Calu3 (cell line): ENCODE results near the gene LBX2. TPM values are rescaled to one million over a fixed set of nuclear protein-coding genes. Genes with fewer than 3 reads are reported as not detected.

Experiments
- BruUV-seq: library from RNA; stranded (reverse); fragments of 400-500 nt; replicated peaks from 2 replicates; lab custom pipeline; 2021; lab: Mats Ljungman, UMichigan
- CTCF ChIA-PET: fragments of 300-600 bp; sonication (Branson Sonifier 250); formaldehyde crosslinking; loops from one replicate; lab custom pipeline; 2022; ENCODE audit warnings: antibody characterized with exemption; lab: Charles Lee
- DNase-seq: peaks from one replicate; pipeline ENCODE4 v3.0.0; 2022
- H3K27ac Mint-ChIP-seq: one replicate; pipeline ENCODE4 v1.8.0; 2022; ENCODE audit warnings: mixed read lengths; ENCODE audit not compliant: unreplicated experiment
- H3K27me3 Mint-ChIP-seq: one replicate; pipeline ENCODE4 v1.8.0; 2022; ENCODE audit warnings: mixed read lengths; ENCODE audit not compliant: unreplicated experiment
- H3K36me3 Mint-ChIP-seq: one replicate; pipeline ENCODE4 v1.8.0; 2022; ENCODE audit warnings: mild to moderate bottlenecking, moderate library complexity, mixed read lengths; ENCODE audit not compliant: insufficient read depth, unreplicated experiment
- H3K4me1 Mint-ChIP-seq: one replicate; pipeline ENCODE4 v1.8.0; 2022; ENCODE audit warnings: mild to moderate bottlenecking, low read depth, mixed read lengths; ENCODE audit not compliant: unreplicated experiment
- H3K4me3 Mint-ChIP-seq: one replicate; pipeline ENCODE4 v1.8.0; 2022; ENCODE audit warnings: mild to moderate bottlenecking, low read depth, moderate library complexity, mixed read lengths; ENCODE audit not compliant: unreplicated experiment
- H3K9me3 Mint-ChIP-seq: one replicate; pipeline ENCODE4 v1.8.0; 2022; ENCODE audit warnings: low read depth, mixed read lengths; ENCODE audit not compliant: unreplicated experiment
- CTCF ChIP-seq: fragments of 200-600 bp; IDR thresholded peaks from one replicate; pipeline ENCODE4 v1.8.0; 2022; ENCODE audit warnings: antibody characterized with exemption; ENCODE audit not compliant: unreplicated experiment
- intact Hi-C: fragments of 100-400 bp; cut with micrococcal nuclease; formaldehyde crosslinking; loops from one replicate; pipeline ENCODE4 v1.10.0; 2022; ENCODE audit not compliant: unreplicated experiment
- total RNA-seq: library from RNA; stranded (reverse); gene quantifications from 2 replicates; pipeline ENCODE4 v1.2.3, GENCODE V29; 2022

The LBX2 gene
- total RNA-seq, 1 experiment from 2014 or later, result 3.5 TPM

- no peaks in the 10 kb centered on the region for H3K27me3 Mint-ChIP-seq
- intact Hi-C loops, result loop anchor here (1.0 kb wide), 3 partner anchors 42 to 104 kb away; partner anchors contain the start of gene RTKN
- peak within 1 kb of the TSS; percentile 85 for H3K4me3 Mint-ChIP-seq
- H3K9me3 Mint-ChIP-seq, result no peaks in the 10 kb centered on the region
- CTCF ChIA-PET, result interaction anchor here (0.6 to 1.9 kb wide), 10 partner anchors 17 to 326 kb away, joined by 3 to 11 read pairs (median 4); partner anchors contain the start of genes AUP1, HTRA2, PCGF1 and WBP1
- peaks cover 24% of the 10 kb centered on the region for H3K4me1 Mint-ChIP-seq
- BruUV-seq, result TSS peak; percentile 82
- H3K27ac Mint-ChIP-seq, result peak within 1 kb of the TSS; percentile 68
- H3K36me3 Mint-ChIP-seq, result peaks cover 60% of the 10 kb centered on the region
- peak; percentile 94 for DNase-seq
- TF ChIP-seq CTCF, result peak; percentile 79
Measured at GRCh38 chr2:74482801-74483674, 16.4 kb downstream of the LBX2 start, which contains the start of the genes CCDC142 and TTC31. Gene CCDC142 (minus strand): TSS chr2:74482998. CDS start chr2:74482837, 161 bp downstream. Gene TTC31 (plus strand): TSS chr2:74483081. CDS start chr2:74483096, 15 bp downstream.

- Mint-ChIP-seq H3K9me3 (no peaks in the 10 kb centered on the region), H3K27me3 (no peaks in the 10 kb centered on the region), H3K4me1 (peaks cover 24% of the 10 kb centered on the region), H3K4me3 (peak overlapping the region; percentile 85), H3K36me3 (peaks cover 60% of the 10 kb centered on the region), H3K27ac (peak overlapping the region; percentile 68)
- CTCF ChIA-PET, result interaction anchor here (0.6 to 1.9 kb wide), 9 partner anchors 9 to 327 kb away, joined by 3 to 11 read pairs (median 5); partner anchors contain the start of genes AUP1, HTRA2, MRPL53 and PCGF1
- DNase-seq, result peak; percentile 50
- intact Hi-C loops, result no loop called here
- BruUV-seq, result no TSS peak
- TF ChIP-seq CTCF, result no peak
Measured at GRCh38 chr2:74481961-74482800, 17.2 kb downstream of the LBX2 start.

- H3K36me3 Mint-ChIP-seq, result peaks cover 55% of the 10 kb centered on the region
- H3K4me1 Mint-ChIP-seq, result peaks cover 16% of the 10 kb centered on the region
- H3K4me3 Mint-ChIP-seq, result peak overlapping the region; percentile 85
- no TSS peak for BruUV-seq
- no peak overlapping the region for H3K27ac Mint-ChIP-seq
- CTCF ChIA-PET, result interaction anchor here (1.2 to 1.6 kb wide), 2 partner anchors 9 to 41 kb away, joined by 5 to 6 read pairs; partner anchors contain the start of gene MRPL53
- H3K9me3 Mint-ChIP-seq, result no peaks in the 10 kb centered on the region
- intact Hi-C loops, result no loop called here
- no peaks in the 10 kb centered on the region for H3K27me3 Mint-ChIP-seq
- DNase-seq, result no peak
- no peak for TF ChIP-seq CTCF
Measured at GRCh38 chr2:74481431-74481830, 18.0 kb downstream of the LBX2 start.

GRCh38 chr2:74474899-74475298, 24.5 kb downstream of the LBX2 start:
- intact Hi-C loops, result no loop called here
- Mint-ChIP-seq H3K27me3 (no peaks in the 10 kb centered on the region), H3K9me3 (no peaks in the 10 kb centered on the region), H3K36me3 (peaks cover 56% of the 10 kb centered on the region), H3K27ac (peak overlapping the region; percentile 3), H3K4me1 (peaks cover 8% of the 10 kb centered on the region), H3K4me3 (no peak overlapping the region)
- TF ChIP-seq CTCF, result peak; percentile 36
- no peak for DNase-seq
- CTCF ChIA-PET, result no interaction called here
- no TSS peak for BruUV-seq
